HepG2 (cell line): ENCODE results near the gene CADPS. TPM values are rescaled to one million over a fixed set of nuclear protein-coding genes. Genes with fewer than 3 reads are reported as not detected.

Source experiments
- ATAC-seq: fragments of 200-7000 bp; cut with Tn5 transposase; 3 replicates; pipeline ENCODE4 v1.9.1; 2020; ENCODE audit warnings: mild to moderate bottlenecking, moderate library complexity
- BruUV-seq: library from RNA; stranded (reverse); fragments of 400-500 nt; replicated peaks from 2 replicates; lab custom pipeline; 2021; lab: Mats Ljungman, UMichigan
- CTCF ChIA-PET: fragments of 300-600 bp; formaldehyde crosslinking; extraction: SDS; loops from one replicate; lab custom pipeline; 2021; ENCODE audit warnings: low total read pairs, inconsistent platforms, low intra/inter-chr PET ratio; lab: Yijun Ruan, JAX
- POLR2A ChIA-PET: fragments of 350-600 bp; sonication (Branson Sonifier 250); formaldehyde crosslinking; loops from one replicate; lab custom pipeline; 2020; ENCODE audit warnings: antibody characterized with exemption, inconsistent platforms; lab: Yijun Ruan, JAX
- DNase-seq: peaks from one replicate; pipeline ENCODE4 v3.0.0-alpha.2; 2015; ENCODE audit warnings: low spot score
- FAIRE-seq: peaks from 3 replicates; lab custom pipeline; 2011; peaks lifted over from hg19 to GRCh38; lab: Jason Lieb, UNC
- H2AFZ ChIP-seq: one replicate; pipeline ENCODE4 v1.6.1; 2011; ENCODE audit warnings: low read length, inconsistent platforms
- H3K27ac ChIP-seq: fragments of 300-600 bp; 3 replicates; pipeline ENCODE4 v1.8.0; 2011; ENCODE audit warnings: mixed run types, mild to moderate bottlenecking, mixed read lengths, low read length, inconsistent platforms; ENCODE audit not compliant: insufficient read depth; ENCODE audit errors: extremely low read length
- H3K27me3 ChIP-seq, 2 experiments: fragments of 200-600 bp in 1 of 2; 2 replicates in 1 of 2; 3 replicates in 1 of 2; pipeline versions ENCODE4 v1.6.0 to v1.8.0; 2011; ENCODE audit warnings: low read length in 2 of 2, mild to moderate bottlenecking in 2 of 2, moderate library complexity in 2 of 2, inconsistent platforms in 1 of 2; ENCODE audit not compliant: insufficient read depth in 2 of 2, control insufficient read depth in 1 of 2
- H3K36me3 ChIP-seq, 2 experiments: fragments of 200-600 bp in 1 of 2; replicated peaks in 1 of 2; 2 replicates in 1 of 2; 3 replicates in 1 of 2; pipeline versions ENCODE4 v1.5.1 to v1.8.0; 2011; ENCODE audit warnings: low read length in 2 of 2, inconsistent platforms in 1 of 2; ENCODE audit not compliant: insufficient read depth in 2 of 2, control insufficient read depth in 1 of 2
- H3K4me1 ChIP-seq: 2 replicates; pipeline ENCODE4 v1.5.1; 2012; ENCODE audit warnings: low read length, inconsistent platforms; ENCODE audit not compliant: insufficient read depth
- H3K4me2 ChIP-seq: 2 replicates; pipeline ENCODE4 v1.6.0; 2011; ENCODE audit warnings: low read depth, low read length, inconsistent platforms
- H3K4me3 ChIP-seq, 3 experiments: fragments of 200-600 bp in 1 of 3; sonication (generic), shearing (Covaris generic) in 1 of 3; replicated peaks in 1 of 3; 2 replicates each; pipeline ENCODE4 v1.5.1; 2011 to 2016; ENCODE audit warnings: low read length in 3 of 3, inconsistent platforms in 2 of 3, low read depth in 2 of 3, mild to moderate bottlenecking in 2 of 3, control low read depth in 1 of 3, mixed read lengths in 1 of 3; ENCODE audit not compliant: insufficient read depth in 1 of 3
- H3K79me2 ChIP-seq: one replicate; pipeline ENCODE4 v1.6.1; 2011; ENCODE audit warnings: low read length, inconsistent platforms; ENCODE audit not compliant: insufficient read depth
- H3K9ac ChIP-seq: 2 replicates; pipeline ENCODE4 v1.6.0; 2011; ENCODE audit warnings: mild to moderate bottlenecking, low read depth, low read length, inconsistent platforms; ENCODE audit not compliant: insufficient read depth
- H3K9me3 ChIP-seq: 2 replicates; pipeline ENCODE4 v1.5.1; 2012; ENCODE audit warnings: mild to moderate bottlenecking, low read length
- H4K20me1 ChIP-seq: 2 replicates; pipeline ENCODE4 v1.6.0; 2011; ENCODE audit warnings: inconsistent platforms, mild to moderate bottlenecking, low read length, moderate library complexity; ENCODE audit not compliant: insufficient read depth
- JUND ChIP-seq: sonication (generic); formaldehyde crosslinking; IDR thresholded peaks from 2 replicates; pipeline ENCODE4 v1.8.0; 2022; ENCODE audit warnings: mild to moderate bottlenecking, missing genetic modification reagents
- MTF1 ChIP-seq: sonication (generic); formaldehyde crosslinking; IDR thresholded peaks from 2 replicates; pipeline ENCODE4 v1.5.0; 2020; ENCODE audit warnings: missing genetic modification reagents
- SUZ12 ChIP-seq: fragments of 150-350 bp; IDR thresholded peaks from 2 replicates; pipeline ENCODE4 v1.6.1; 2014; ENCODE audit warnings: low read depth, low read length
- ZMYM2 ChIP-seq: sonication (generic); formaldehyde crosslinking; IDR thresholded peaks from 2 replicates; pipeline ENCODE4 v1.8.0; 2022; ENCODE audit warnings: mild to moderate bottlenecking, missing genetic modification reagents
- ZNF263 ChIP-seq: sonication (generic); formaldehyde crosslinking; IDR thresholded peaks from 2 replicates; pipeline ENCODE4 v1.4.0; 2020; ENCODE audit warnings: missing genetic modification reagents
- ZNF3 ChIP-seq: IDR thresholded peaks from 2 replicates; pipeline ENCODE4 v1.7.0; 2017; ENCODE audit warnings: inconsistent platforms
- ZNF572 ChIP-seq: sonication (generic); formaldehyde crosslinking; IDR thresholded peaks from 2 replicates; pipeline ENCODE4 v1.5.1; 2020; ENCODE audit warnings: mild to moderate bottlenecking, missing genetic modification reagents
- WGBS: methylation state at CpG from one replicate; pipeline ENCODE4 v1.1.6; 2017; ENCODE audit warnings: low lambda C conversion rate; 5-methylcytosine and 5-hydroxymethylcytosine counted together
- in situ Hi-C: cut with HindIII; loops from 2 replicates; pipeline ENCODE4 v1.10.0; 2017; ENCODE audit warnings: low pct_unique_long_range_greater_than_20kb; ENCODE audit not compliant: extremely low pct_ligation_motif_present
- intact Hi-C: fragments of 100-400 bp; cut with micrococcal nuclease; formaldehyde crosslinking; loops from one replicate; pipeline ENCODE4 v1.10.0; 2022; ENCODE audit not compliant: unreplicated experiment
- polyA plus RNA-seq, 8 experiments: library from polyadenylated mRNA; depleted of rRNA in 3 of 8; stranded (reverse) in 7 of 8; unstranded in 1 of 8; fragments of >200 nt; fragmentation: Illumina TruSeq in 4 of 8; extraction: Trizol in 4 of 8; gene quantifications; 2 replicates each; pipeline versions ENCODE4 v1.2.1 to v1.2.3, GENCODE V29; 2011 to 2016; ENCODE audit warnings: low read depth in 4 of 8, missing spikeins in 1 of 8, mixed read lengths in 1 of 8; ENCODE audit not compliant: insufficient read depth in 1 of 8
- total RNA-seq, 5 experiments: library from RNA; depleted of rRNA; stranded (reverse); fragments of >200 nt; fragmentation: Illumina TruSeq; extraction: Trizol; gene quantifications; 2 replicates each; pipeline ENCODE4 v1.2.3, GENCODE V29; 2016; ENCODE audit warnings: low read depth in 1 of 5
- TF ChIP-seq, protein P1 (sequence below): sonication (generic); formaldehyde crosslinking; IDR thresholded peaks from 2 replicates; pipeline ENCODE4 v1.8.1; 2023; ENCODE audit warnings: mild to moderate bottlenecking, missing genetic modification reagents, borderline replicate concordance
- TF ChIP-seq, protein P2 (sequence below): sonication (generic); formaldehyde crosslinking; IDR thresholded peaks from 2 replicates; pipeline ENCODE4 v1.4.0; 2020; ENCODE audit warnings: mild to moderate bottlenecking, missing genetic modification reagents, borderline replicate concordance
- TF ChIP-seq, protein P3 (sequence below): sonication (generic); formaldehyde crosslinking; IDR thresholded peaks from 2 replicates; pipeline ENCODE4 v1.8.0; 2022; ENCODE audit warnings: missing genetic modification reagents, low read depth, mild to moderate bottlenecking, borderline replicate concordance
- TF ChIP-seq, protein P4 (sequence below): sonication (generic); formaldehyde crosslinking; IDR thresholded peaks from 2 replicates; pipeline ENCODE4 v1.8.1; 2023; ENCODE audit warnings: mild to moderate bottlenecking, missing genetic modification reagents

The CADPS gene
- total and polyA plus RNA-seq, 2 of the 13 experiments (the other 11 are each of a cell fraction or from before 2014, with no cell fraction given): not detected

DNA sequence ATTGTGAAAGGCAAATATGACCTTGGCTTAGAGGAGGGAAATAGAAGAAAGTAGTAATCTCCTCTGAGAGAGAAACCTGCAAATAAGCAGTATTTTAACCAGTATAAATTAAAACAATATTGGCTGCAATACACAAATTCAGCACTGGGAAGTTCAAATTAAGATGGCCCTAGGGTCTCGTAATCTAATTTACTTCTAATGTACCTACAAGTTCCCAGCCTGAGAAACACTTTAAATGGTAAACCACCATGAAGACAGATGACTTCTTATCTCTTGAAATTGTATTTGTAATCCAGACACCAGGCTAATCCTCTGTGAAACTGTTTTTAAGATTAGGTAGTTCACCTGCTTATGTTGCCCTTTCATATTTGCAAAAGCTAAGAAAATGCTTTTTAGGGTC is 199.7 kb downstream of the CADPS start:
- H3K4me3 ChIP-seq: no peak overlapping the region
- no peak overlapping the region for H3K4me2 ChIP-seq
- no peak for DNase-seq
- H3K9ac ChIP-seq: no peak overlapping the region
- no peak for FAIRE-seq
- H4K20me1 ChIP-seq: no peaks in the 10 kb centered on the region
- H2AFZ ChIP-seq: no peak overlapping the region
- H3K4me1 ChIP-seq: peaks cover 12% of the 10 kb centered on the region
- WGBS: 8% methylated on average over 1 of the region's 1 CpG
- no TSS peak for BruUV-seq
- no peaks in the 10 kb centered on the region for H3K79me2 ChIP-seq
- intact Hi-C loops (no loop called here), in situ Hi-C loops (no loop called here)
- ChIA-PET CTCF (no interaction called here), POLR2A (no interaction called here)
- no peak for ATAC-seq
- no peaks in the 10 kb centered on the region for H3K9me3 ChIP-seq
- H3K27ac ChIP-seq: no peak overlapping the region
- H3K36me3 ChIP-seq: no peaks in the 10 kb centered on the region
- H3K27me3 ChIP-seq: no peaks in the 10 kb centered on the region
- TF ChIP-seq JUND (CRISPR knock-in tag): no peak
- TF ChIP-seq ZNF572 (CRISPR knock-in tag): no peak
- no peak for TF ChIP-seq ZNF263 (CRISPR knock-in tag)
- TF ChIP-seq, protein P1, sequence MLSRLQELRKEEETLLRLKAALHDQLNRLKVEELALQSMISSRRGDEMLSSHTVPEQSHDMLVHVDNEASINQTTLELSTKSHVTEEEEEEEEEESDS (CRISPR knock-in tag): no peak
- TF ChIP-seq, protein P2, sequence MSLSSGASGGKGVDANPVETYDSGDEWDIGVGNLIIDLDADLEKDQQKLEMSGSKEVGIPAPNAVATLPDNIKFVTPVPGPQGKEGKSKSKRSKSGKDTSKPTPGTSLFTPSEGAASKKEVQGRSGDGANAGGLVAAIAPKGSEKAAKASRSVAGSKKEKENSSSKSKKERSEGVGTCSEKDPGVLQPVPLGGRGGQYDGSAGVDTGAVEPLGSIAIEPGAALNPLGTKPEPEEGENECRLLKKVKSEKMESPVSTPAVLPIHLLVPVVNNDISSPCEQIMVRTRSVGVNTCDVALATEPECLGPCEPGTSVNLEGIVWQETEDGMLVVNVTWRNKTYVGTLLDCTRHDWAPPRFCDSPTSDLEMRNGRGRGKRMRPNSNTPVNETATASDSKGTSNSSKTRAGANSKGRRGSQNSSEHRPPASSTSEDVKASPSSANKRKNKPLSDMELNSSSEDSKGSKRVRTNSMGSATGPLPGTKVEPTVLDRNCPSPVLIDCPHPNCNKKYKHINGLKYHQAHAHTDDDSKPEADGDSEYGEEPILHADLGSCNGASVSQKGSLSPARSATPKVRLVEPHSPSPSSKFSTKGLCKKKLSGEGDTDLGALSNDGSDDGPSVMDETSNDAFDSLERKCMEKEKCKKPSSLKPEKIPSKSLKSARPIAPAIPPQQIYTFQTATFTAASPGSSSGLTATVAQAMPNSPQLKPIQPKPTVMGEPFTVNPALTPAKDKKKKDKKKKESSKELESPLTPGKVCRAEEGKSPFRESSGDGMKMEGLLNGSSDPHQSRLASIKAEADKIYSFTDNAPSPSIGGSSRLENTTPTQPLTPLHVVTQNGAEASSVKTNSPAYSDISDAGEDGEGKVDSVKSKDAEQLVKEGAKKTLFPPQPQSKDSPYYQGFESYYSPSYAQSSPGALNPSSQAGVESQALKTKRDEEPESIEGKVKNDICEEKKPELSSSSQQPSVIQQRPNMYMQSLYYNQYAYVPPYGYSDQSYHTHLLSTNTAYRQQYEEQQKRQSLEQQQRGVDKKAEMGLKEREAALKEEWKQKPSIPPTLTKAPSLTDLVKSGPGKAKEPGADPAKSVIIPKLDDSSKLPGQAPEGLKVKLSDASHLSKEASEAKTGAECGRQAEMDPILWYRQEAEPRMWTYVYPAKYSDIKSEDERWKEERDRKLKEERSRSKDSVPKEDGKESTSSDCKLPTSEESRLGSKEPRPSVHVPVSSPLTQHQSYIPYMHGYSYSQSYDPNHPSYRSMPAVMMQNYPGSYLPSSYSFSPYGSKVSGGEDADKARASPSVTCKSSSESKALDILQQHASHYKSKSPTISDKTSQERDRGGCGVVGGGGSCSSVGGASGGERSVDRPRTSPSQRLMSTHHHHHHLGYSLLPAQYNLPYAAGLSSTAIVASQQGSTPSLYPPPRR (CRISPR knock-in tag): no peak
- TF ChIP-seq SUZ12: no peak
- no peak for TF ChIP-seq MTF1 (CRISPR knock-in tag)
- TF ChIP-seq, protein P3, sequence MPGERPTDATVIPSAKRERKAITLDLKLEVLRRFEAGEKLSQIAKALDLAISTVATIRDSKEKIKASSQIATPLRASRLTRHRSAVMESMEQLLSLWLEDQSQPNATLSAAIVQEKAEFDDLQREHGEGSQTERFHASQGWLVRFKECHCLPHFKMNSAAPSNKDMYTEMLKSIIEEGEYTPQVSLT (CRISPR knock-in tag): no peak
- TF ChIP-seq ZMYM2 (CRISPR knock-in tag): no peak
- TF ChIP-seq, protein P4, sequence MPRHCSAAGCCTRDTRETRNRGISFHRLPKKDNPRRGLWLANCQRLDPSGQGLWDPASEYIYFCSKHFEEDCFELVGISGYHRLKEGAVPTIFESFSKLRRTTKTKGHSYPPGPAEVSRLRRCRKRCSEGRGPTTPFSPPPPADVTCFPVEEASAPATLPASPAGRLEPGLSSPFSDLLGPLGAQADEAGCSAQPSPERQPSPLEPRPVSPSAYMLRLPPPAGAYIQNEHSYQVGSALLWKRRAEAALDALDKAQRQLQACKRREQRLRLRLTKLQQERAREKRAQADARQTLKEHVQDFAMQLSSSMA (CRISPR knock-in tag): no peak
- TF ChIP-seq ZNF3: no peak
